GM19239 (cell line): ENCODE measurements around the gene ESAM.
"Not testable (repeated sequence)": the region's sequence is repeated elsewhere in the genome, so short reads cannot be mapped to it uniquely, and the experiment has no call there.

Experiments used
- DNase-seq: peaks from one replicate; pipeline ENCODE4 v3.0.0; 2011; ENCODE audit warnings: low spot score; ENCODE audit not compliant: insufficient read length
- FAIRE-seq: peaks from 2 replicates; lab custom pipeline; 2011; peaks lifted over from hg19 to GRCh38; lab: Jason Lieb, UNC

The ESAM gene

GRCh38 chr11:124776865-124777645 is 15.0 kb upstream of the ESAM start:
- FAIRE-seq (peak; percentile 23), DNase-seq (no peak)

- FAIRE-seq, DNase-seq: not testable (repeated sequence)
These were observed 8.9 kb upstream of the ESAM start for GRCh38 chr11:124770959-124771358.

GRCh38 chr11:124769806-124770774 is 8.0 kb upstream of the ESAM start:
- no peak for DNase-seq
- peak; percentile 23 for FAIRE-seq

- FAIRE-seq, result no peak
- DNase-seq, result no peak
These were observed 6.8 kb upstream of the ESAM start for GRCh38 chr11:124768914-124769313.

- FAIRE-seq (no peak), DNase-seq (no peak)
These were observed 4.1 kb upstream of the ESAM start for GRCh38 chr11:124766156-124766555.

GRCh38 chr11:124763156-124763947 is 1.3 kb upstream of the ESAM start:
- FAIRE-seq (peak; percentile 77), DNase-seq (no peak)

GRCh38 chr11:124762624-124763155 is 600 bp upstream of the ESAM start:
- no peak for DNase-seq
- no peak for FAIRE-seq

- peak; percentile 70 for FAIRE-seq
- DNase-seq, result no peak
These were observed 587 bp downstream of the ESAM start for GRCh38 chr11:124761301-124762104.

- DNase-seq (no peak), FAIRE-seq (peak; percentile 53)
These were observed 1.3 kb downstream of the ESAM start for GRCh38 chr11:124760806-124761205.

GRCh38 chr11:124760205-124760652 is 1.9 kb downstream of the ESAM start:
- DNase-seq (no peak), FAIRE-seq (peak; percentile 74)

- FAIRE-seq (peak; percentile 54), DNase-seq (no peak)
These were observed 2.6 kb downstream of the ESAM start for GRCh38 chr11:124759266-124760204.

- peak; percentile 97 for FAIRE-seq
- peak; percentile 71 for DNase-seq
These were observed 3.5 kb downstream of the ESAM start for GRCh38 chr11:124758355-124759265.

- FAIRE-seq (no peak), DNase-seq (no peak)
These were observed 4.8 kb downstream of the ESAM start for GRCh38 chr11:124757320-124757719.

GRCh38 chr11:124756753-124757227 is 5.3 kb downstream of the ESAM start:
- no peak for DNase-seq
- FAIRE-seq, result no peak

GRCh38 chr11:124756033-124756752 is 5.9 kb downstream of the ESAM start:
- FAIRE-seq (no peak), DNase-seq (no peak)

GRCh38 chr11:124754710-124755109 is 7.4 kb downstream of the ESAM start:
- no peak for FAIRE-seq
- no peak for DNase-seq
